HepG2 (cell line): ENCODE data around the gene PLPP3. TPM values are rescaled to one million over a fixed set of nuclear protein-coding genes. Genes with fewer than 3 reads are reported as not detected.

Experiments
- PITX1 ChIP-seq: sonication (generic); formaldehyde crosslinking; IDR thresholded peaks from 2 replicates; pipeline ENCODE4 v1.5.1; 2020; ENCODE audit warnings: mild to moderate bottlenecking, missing genetic modification reagents
- REPIN1 ChIP-seq: sonication (generic); formaldehyde crosslinking; IDR thresholded peaks from 2 replicates; pipeline ENCODE4 v1.8.0; 2022; ENCODE audit warnings: missing genetic modification reagents, low read depth, mild to moderate bottlenecking, borderline replicate concordance
- TBX3 ChIP-seq: fragments of 450-650 bp; IDR thresholded peaks from 2 replicates; pipeline ENCODE4 v1.6.1; 2017; ENCODE audit warnings: antibody characterized with exemption, mild to moderate bottlenecking, inconsistent platforms, borderline replicate concordance
- polyA plus RNA-seq, 8 experiments: library from polyadenylated mRNA; depleted of rRNA in 3 of 8; stranded (reverse) in 7 of 8; unstranded in 1 of 8; fragments of >200 nt; fragmentation: Illumina TruSeq in 4 of 8; extraction: Trizol in 4 of 8; gene quantifications; 2 replicates each; pipeline versions ENCODE4 v1.2.1 to v1.2.3, GENCODE V29; 2011 to 2016; ENCODE audit warnings: low read depth in 4 of 8, missing spikeins in 1 of 8, mixed read lengths in 1 of 8; ENCODE audit not compliant: insufficient read depth in 1 of 8
- total RNA-seq, 5 experiments: library from RNA; depleted of rRNA; stranded (reverse); fragments of >200 nt; fragmentation: Illumina TruSeq; extraction: Trizol; gene quantifications; 2 replicates each; pipeline ENCODE4 v1.2.3, GENCODE V29; 2016; ENCODE audit warnings: low read depth in 1 of 5
- TF ChIP-seq, protein P1 (sequence below): sonication (generic); formaldehyde crosslinking; IDR thresholded peaks from 2 replicates; pipeline ENCODE4 v1.5.0; 2020; ENCODE audit warnings: mild to moderate bottlenecking, missing genetic modification reagents, borderline replicate concordance
- TF ChIP-seq, protein P2 (sequence below): sonication (generic); formaldehyde crosslinking; IDR thresholded peaks from 2 replicates; pipeline ENCODE4 v1.4.0; 2020; ENCODE audit warnings: missing genetic modification reagents
- TF ChIP-seq, protein P3 (sequence below): sonication (generic); formaldehyde crosslinking; IDR thresholded peaks from 2 replicates; pipeline ENCODE4 v1.5.0; 2020; ENCODE audit warnings: mild to moderate bottlenecking, missing genetic modification reagents
- TF ChIP-seq, protein P4 (sequence below): sonication (generic); formaldehyde crosslinking; IDR thresholded peaks from 2 replicates; pipeline ENCODE4 v1.8.1; 2023; ENCODE audit warnings: missing genetic modification reagents, mild to moderate bottlenecking, borderline replicate concordance

Gene PLPP3
- total and polyA plus RNA-seq, 2 of the 13 experiments (the other 11 are each of a cell fraction or from before 2014, with no cell fraction given) = 49.7 to 65.8 TPM

DNA sequence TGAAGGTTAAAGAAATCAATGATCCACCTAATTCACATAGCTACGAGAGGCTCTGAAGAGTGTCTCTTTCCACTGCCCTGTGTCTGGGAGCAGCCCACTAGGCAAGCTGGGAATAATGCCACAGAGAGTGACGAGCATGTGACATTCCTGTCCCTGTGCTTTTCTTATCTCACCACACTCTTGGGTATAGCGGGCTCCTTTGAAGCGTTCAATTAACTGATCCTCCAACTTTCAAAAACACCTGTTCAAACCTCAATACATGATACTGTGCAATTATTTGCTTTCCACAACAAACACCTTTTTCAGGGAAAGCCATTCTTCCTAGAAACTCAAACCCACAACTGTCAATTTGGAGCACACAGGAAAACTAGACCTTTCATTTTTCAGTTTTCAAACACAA is 43.4 kb downstream of the PLPP3 start (continued):
- TF ChIP-seq, protein P1, sequence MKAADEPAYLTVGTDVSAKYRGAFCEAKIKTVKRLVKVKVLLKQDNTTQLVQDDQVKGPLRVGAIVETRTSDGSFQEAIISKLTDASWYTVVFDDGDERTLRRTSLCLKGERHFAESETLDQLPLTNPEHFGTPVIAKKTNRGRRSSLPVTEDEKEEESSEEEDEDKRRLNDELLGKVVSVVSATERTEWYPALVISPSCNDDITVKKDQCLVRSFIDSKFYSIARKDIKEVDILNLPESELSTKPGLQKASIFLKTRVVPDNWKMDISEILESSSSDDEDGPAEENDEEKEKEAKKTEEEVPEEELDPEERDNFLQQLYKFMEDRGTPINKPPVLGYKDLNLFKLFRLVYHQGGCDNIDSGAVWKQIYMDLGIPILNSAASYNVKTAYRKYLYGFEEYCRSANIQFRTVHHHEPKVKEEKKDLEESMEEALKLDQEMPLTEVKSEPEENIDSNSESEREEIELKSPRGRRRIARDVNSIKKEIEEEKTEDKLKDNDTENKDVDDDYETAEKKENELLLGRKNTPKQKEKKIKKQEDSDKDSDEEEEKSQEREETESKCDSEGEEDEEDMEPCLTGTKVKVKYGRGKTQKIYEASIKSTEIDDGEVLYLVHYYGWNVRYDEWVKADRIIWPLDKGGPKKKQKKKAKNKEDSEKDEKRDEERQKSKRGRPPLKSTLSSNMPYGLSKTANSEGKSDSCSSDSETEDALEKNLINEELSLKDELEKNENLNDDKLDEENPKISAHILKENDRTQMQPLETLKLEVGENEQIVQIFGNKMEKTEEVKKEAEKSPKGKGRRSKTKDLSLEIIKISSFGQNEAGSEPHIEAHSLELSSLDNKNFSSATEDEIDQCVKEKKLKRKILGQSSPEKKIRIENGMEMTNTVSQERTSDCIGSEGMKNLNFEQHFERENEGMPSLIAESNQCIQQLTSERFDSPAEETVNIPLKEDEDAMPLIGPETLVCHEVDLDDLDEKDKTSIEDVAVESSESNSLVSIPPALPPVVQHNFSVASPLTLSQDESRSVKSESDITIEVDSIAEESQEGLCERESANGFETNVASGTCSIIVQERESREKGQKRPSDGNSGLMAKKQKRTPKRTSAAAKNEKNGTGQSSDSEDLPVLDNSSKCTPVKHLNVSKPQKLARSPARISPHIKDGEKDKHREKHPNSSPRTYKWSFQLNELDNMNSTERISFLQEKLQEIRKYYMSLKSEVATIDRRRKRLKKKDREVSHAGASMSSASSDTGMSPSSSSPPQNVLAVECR (CRISPR knock-in tag) = peak; percentile 50; the same call in 1 of the 2 replicates
- TF ChIP-seq PITX1 (CRISPR knock-in tag) = peak; percentile 64
- TF ChIP-seq, protein P2, sequence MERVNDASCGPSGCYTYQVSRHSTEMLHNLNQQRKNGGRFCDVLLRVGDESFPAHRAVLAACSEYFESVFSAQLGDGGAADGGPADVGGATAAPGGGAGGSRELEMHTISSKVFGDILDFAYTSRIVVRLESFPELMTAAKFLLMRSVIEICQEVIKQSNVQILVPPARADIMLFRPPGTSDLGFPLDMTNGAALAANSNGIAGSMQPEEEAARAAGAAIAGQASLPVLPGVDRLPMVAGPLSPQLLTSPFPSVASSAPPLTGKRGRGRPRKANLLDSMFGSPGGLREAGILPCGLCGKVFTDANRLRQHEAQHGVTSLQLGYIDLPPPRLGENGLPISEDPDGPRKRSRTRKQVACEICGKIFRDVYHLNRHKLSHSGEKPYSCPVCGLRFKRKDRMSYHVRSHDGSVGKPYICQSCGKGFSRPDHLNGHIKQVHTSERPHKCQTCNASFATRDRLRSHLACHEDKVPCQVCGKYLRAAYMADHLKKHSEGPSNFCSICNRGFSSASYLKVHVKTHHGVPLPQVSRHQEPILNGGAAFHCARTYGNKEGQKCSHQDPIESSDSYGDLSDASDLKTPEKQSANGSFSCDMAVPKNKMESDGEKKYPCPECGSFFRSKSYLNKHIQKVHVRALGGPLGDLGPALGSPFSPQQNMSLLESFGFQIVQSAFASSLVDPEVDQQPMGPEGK (CRISPR knock-in tag) = 0 out of 2 replicates have a peak, but pooled peaks have one; percentile 14
- TF ChIP-seq, protein P3, sequence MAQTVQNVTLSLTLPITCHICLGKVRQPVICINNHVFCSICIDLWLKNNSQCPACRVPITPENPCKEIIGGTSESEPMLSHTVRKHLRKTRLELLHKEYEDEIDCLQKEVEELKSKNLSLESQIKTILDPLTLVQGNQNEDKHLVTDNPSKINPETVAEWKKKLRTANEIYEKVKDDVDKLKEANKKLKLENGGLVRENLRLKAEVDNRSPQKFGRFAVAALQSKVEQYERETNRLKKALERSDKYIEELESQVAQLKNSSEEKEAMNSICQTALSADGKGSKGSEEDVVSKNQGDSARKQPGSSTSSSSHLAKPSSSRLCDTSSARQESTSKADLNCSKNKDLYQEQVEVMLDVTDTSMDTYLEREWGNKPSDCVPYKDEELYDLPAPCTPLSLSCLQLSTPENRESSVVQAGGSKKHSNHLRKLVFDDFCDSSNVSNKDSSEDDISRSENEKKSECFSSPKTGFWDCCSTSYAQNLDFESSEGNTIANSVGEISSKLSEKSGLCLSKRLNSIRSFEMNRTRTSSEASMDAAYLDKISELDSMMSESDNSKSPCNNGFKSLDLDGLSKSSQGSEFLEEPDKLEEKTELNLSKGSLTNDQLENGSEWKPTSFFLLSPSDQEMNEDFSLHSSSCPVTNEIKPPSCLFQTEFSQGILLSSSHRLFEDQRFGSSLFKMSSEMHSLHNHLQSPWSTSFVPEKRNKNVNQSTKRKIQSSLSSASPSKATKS (CRISPR knock-in tag) = no peak
- peak; percentile 78; the same call in 1 of the 2 replicates for TF ChIP-seq TBX3
- TF ChIP-seq, protein P4, sequence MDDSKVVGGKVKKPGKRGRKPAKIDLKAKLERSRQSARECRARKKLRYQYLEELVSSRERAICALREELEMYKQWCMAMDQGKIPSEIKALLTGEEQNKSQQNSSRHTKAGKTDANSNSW (CRISPR knock-in tag) = no peak
- 0 out of 2 replicates have a peak, but pooled peaks have one; percentile 51 for TF ChIP-seq REPIN1
